Neuron (in vitro differentiated cells): ENCODE measurements around the gene L3MBTL3.
"Not testable (repeated sequence)": the region's sequence is repeated elsewhere in the genome, so short reads cannot be mapped to it uniquely, and the experiment has no call there.

Source experiments
- H2AFZ ChIP-seq: one replicate; pipeline ENCODE4 v1.6.1; 2013; ENCODE audit warnings: low read depth, mild to moderate bottlenecking, inconsistent platforms, low read length, moderate library complexity
- H3K27me3 ChIP-seq: one replicate; pipeline ENCODE4 v1.6.1; 2013; ENCODE audit warnings: low read length; ENCODE audit not compliant: insufficient read depth
- H3K36me3 ChIP-seq: one replicate; pipeline ENCODE4 v1.6.1; 2013; ENCODE audit warnings: low read length; ENCODE audit not compliant: insufficient read depth
- H3K4me1 ChIP-seq: one replicate; pipeline ENCODE4 v1.6.1; 2013; ENCODE audit warnings: low read length; ENCODE audit not compliant: insufficient read depth
- H3K4me3 ChIP-seq: 2 replicates; pipeline ENCODE4 v1.5.1; 2013; ENCODE audit warnings: mild to moderate bottlenecking, low read length, moderate library complexity
- H3K9me3 ChIP-seq: one replicate; pipeline ENCODE4 v1.6.1; 2013; ENCODE audit warnings: low read length

Gene L3MBTL3

GRCh38 chr6:130138116-130138908, 119.9 kb downstream of the L3MBTL3 start:
- peaks cover 6% of the 10 kb centered on the region for H3K36me3 ChIP-seq
- H3K9me3 ChIP-seq: peaks cover 2% of the 10 kb centered on the region
- no peaks in the 10 kb centered on the region for H3K27me3 ChIP-seq
- no peak overlapping the region for H3K4me3 ChIP-seq
- H2AFZ ChIP-seq: no peak overlapping the region
- peaks cover 1% of the 10 kb centered on the region for H3K4me1 ChIP-seq

GRCh38 chr6:130138909-130139242, 120.5 kb downstream of the L3MBTL3 start:
- peaks cover 2% of the 10 kb centered on the region for H3K9me3 ChIP-seq
- no peaks in the 10 kb centered on the region for H3K27me3 ChIP-seq
- no peak overlapping the region for H2AFZ ChIP-seq
- H3K4me1 ChIP-seq: peaks cover 1% of the 10 kb centered on the region
- peaks cover 6% of the 10 kb centered on the region for H3K36me3 ChIP-seq
- H3K4me3 ChIP-seq: no peak overlapping the region

- Histone ChIP-seq H3K9me3 (peaks cover 2% of the 10 kb centered on the region), H3K4me1 (peaks cover 1% of the 10 kb centered on the region), H3K4me3 (no peak overlapping the region), H2AFZ (no peak overlapping the region), H3K27me3 (no peaks in the 10 kb centered on the region), H3K36me3 (peaks cover 6% of the 10 kb centered on the region)
Observed at GRCh38 chr6:130140084-130140483, 121.7 kb downstream of the L3MBTL3 start.

- no peak overlapping the region for H2AFZ ChIP-seq
- peaks cover 1% of the 10 kb centered on the region for H3K4me1 ChIP-seq
- H3K4me3 ChIP-seq: no peak overlapping the region
- peaks cover 2% of the 10 kb centered on the region for H3K9me3 ChIP-seq
- no peaks in the 10 kb centered on the region for H3K27me3 ChIP-seq
- no peaks in the 10 kb centered on the region for H3K36me3 ChIP-seq
Observed at GRCh38 chr6:130143709-130144108, 125.3 kb downstream of the L3MBTL3 start.

- H3K9me3 ChIP-seq: no peaks in the 10 kb centered on the region
- H2AFZ ChIP-seq: no peak overlapping the region
- no peaks in the 10 kb centered on the region for H3K27me3 ChIP-seq
- H3K4me3 ChIP-seq: no peak overlapping the region
- H3K4me1 ChIP-seq: no peaks in the 10 kb centered on the region
- H3K36me3 ChIP-seq: no peaks in the 10 kb centered on the region
Observed at GRCh38 chr6:130147111-130147510, 128.7 kb downstream of the L3MBTL3 start.

GRCh38 chr6:130148181-130148580, 129.8 kb downstream of the L3MBTL3 start:
- no peaks in the 10 kb centered on the region for H3K27me3 ChIP-seq
- H3K9me3 ChIP-seq: no peaks in the 10 kb centered on the region
- no peaks in the 10 kb centered on the region for H3K4me1 ChIP-seq
- no peak overlapping the region for H2AFZ ChIP-seq
- H3K4me3 ChIP-seq: no peak overlapping the region
- H3K36me3 ChIP-seq: no peaks in the 10 kb centered on the region

- H3K9me3 ChIP-seq, H3K4me1 ChIP-seq, H3K4me3 ChIP-seq: not testable (repeated sequence)
Observed at GRCh38 chr6:130149016-130149415, 130.6 kb downstream of the L3MBTL3 start.

GRCh38 chr6:130150906-130151305, 132.5 kb downstream of the L3MBTL3 start:
- Histone ChIP-seq H3K36me3 (no peaks in the 10 kb centered on the region), H2AFZ (no peak overlapping the region), H3K9me3 (no peaks in the 10 kb centered on the region), H3K27me3 (no peaks in the 10 kb centered on the region), H3K4me3 (no peak overlapping the region), H3K4me1 (no peaks in the 10 kb centered on the region)

More at GRCh38 chr6:130149016-130149415, 130.6 kb downstream of the L3MBTL3 start:
- not testable (repeated sequence) for H3K36me3 ChIP-seq, H3K27me3 ChIP-seq, H2AFZ ChIP-seq

GRCh38 chr6:130152908-130153510, 134.6 kb downstream of the L3MBTL3 start:
- H3K27me3 ChIP-seq: no peaks in the 10 kb centered on the region
- no peaks in the 10 kb centered on the region for H3K4me1 ChIP-seq
- no peaks in the 10 kb centered on the region for H3K9me3 ChIP-seq
- H3K36me3 ChIP-seq: no peaks in the 10 kb centered on the region
- H3K4me3 ChIP-seq: no peak overlapping the region
- H2AFZ ChIP-seq: no peak overlapping the region

- Histone ChIP-seq H3K4me1 (no peaks in the 10 kb centered on the region), H3K27me3 (no peaks in the 10 kb centered on the region), H3K9me3 (peaks cover 4% of the 10 kb centered on the region), H2AFZ (no peak overlapping the region), H3K4me3 (no peak overlapping the region), H3K36me3 (no peaks in the 10 kb centered on the region)
Observed at GRCh38 chr6:130156908-130157307, 138.5 kb downstream of the L3MBTL3 start.

- no peaks in the 10 kb centered on the region for H3K4me1 ChIP-seq
- peaks cover 4% of the 10 kb centered on the region for H3K9me3 ChIP-seq
- no peak overlapping the region for H2AFZ ChIP-seq
- no peaks in the 10 kb centered on the region for H3K36me3 ChIP-seq
- H3K27me3 ChIP-seq: no peaks in the 10 kb centered on the region
- no peak overlapping the region for H3K4me3 ChIP-seq
Observed at GRCh38 chr6:130158056-130158455, 139.7 kb downstream of the L3MBTL3 start.

- peaks cover 3% of the 10 kb centered on the region for H3K4me1 ChIP-seq
Observed at GRCh38 chr6:130158548-130158947, 140.2 kb downstream of the L3MBTL3 start.

GRCh38 chr6:130159956-130160355, 141.6 kb downstream of the L3MBTL3 start:
- H3K4me1 ChIP-seq: peaks cover 3% of the 10 kb centered on the region
- H3K4me3 ChIP-seq: no peak overlapping the region
- no peaks in the 10 kb centered on the region for H3K27me3 ChIP-seq
- H3K36me3 ChIP-seq: no peaks in the 10 kb centered on the region
- H3K9me3 ChIP-seq: peaks cover 4% of the 10 kb centered on the region
- H2AFZ ChIP-seq: no peak overlapping the region

More at GRCh38 chr6:130158548-130158947, 140.2 kb downstream of the L3MBTL3 start:
- Histone ChIP-seq H3K27me3 (no peaks in the 10 kb centered on the region), H3K36me3 (no peaks in the 10 kb centered on the region), H3K9me3 (peaks cover 4% of the 10 kb centered on the region), H3K4me3 (no peak overlapping the region), H2AFZ (no peak overlapping the region)
